GM12878 (cell line): ENCODE results near the gene UCKL1. TPM values are rescaled to one million over a fixed set of nuclear protein-coding genes. Genes with fewer than 3 reads are reported as not detected.

Experiments
- ATAC-seq: fragments of 200-7000 bp; cut with Tn5 transposase; 3 replicates; pipeline ENCODE4 v1.9.1; 2020; ENCODE audit warnings: mild to moderate bottlenecking, moderate library complexity
- BruUV-seq: library from RNA; stranded (reverse); fragments of 400-500 nt; replicated peaks from 2 replicates; lab custom pipeline; 2021; lab: Mats Ljungman, UMichigan
- CTCF ChIA-PET: fragments of 300-600 bp; sonication (Branson Sonifier 250); formaldehyde crosslinking; extraction: SDS; loops from one replicate; lab custom pipeline; 2021; ENCODE audit warnings: inconsistent platforms; lab: Yijun Ruan, JAX
- POLR2A ChIA-PET: fragments of 350-600 bp; formaldehyde crosslinking; extraction: SDS; loops from one replicate; lab custom pipeline; 2021; ENCODE audit warnings: inconsistent platforms; lab: Charles Lee
- RAD21 ChIA-PET: fragments of 300-600 bp; sonication (Branson Sonifier 250); formaldehyde crosslinking; loops from one replicate; lab custom pipeline; 2023; ENCODE audit warnings: antibody characterized with exemption; ENCODE audit not compliant: unreplicated experiment; lab: Charles Lee
- SMC1A ChIA-PET: fragments of 300-600 bp; sonication (Branson Sonifier 250); formaldehyde crosslinking; loops from one replicate; lab custom pipeline; 2023; ENCODE audit not compliant: unreplicated experiment, uncharacterized antibody; lab: Charles Lee
- DNase-seq: peaks from one replicate; pipeline ENCODE4 v3.0.0-alpha.2; 2011; ENCODE audit warnings: low read depth, low spot score
- FAIRE-seq: peaks from 3 replicates; lab custom pipeline; 2011; peaks lifted over from hg19 to GRCh38; lab: Jason Lieb, UNC
- H2AFZ ChIP-seq: 2 replicates; pipeline ENCODE4 v1.6.0; 2011; ENCODE audit warnings: low read depth, low read length, control low read depth; ENCODE audit not compliant: control insufficient read depth
- H3K27ac ChIP-seq: 2 replicates; pipeline ENCODE4 v1.5.1; 2011; ENCODE audit warnings: control low read depth; ENCODE audit not compliant: control insufficient read depth, insufficient read depth
- H3K27me3 ChIP-seq, 2 experiments: replicated peaks in 1 of 2; 2 replicates each; pipeline versions ENCODE4 v1.6.0 to v1.6.1; 2011; ENCODE audit warnings: low read length in 1 of 2; ENCODE audit not compliant: control insufficient read depth in 2 of 2, insufficient read depth in 2 of 2
- H3K36me3 ChIP-seq, 2 experiments: 2 replicates each; pipeline ENCODE4 v1.5.1; 2011; ENCODE audit warnings: low read length in 1 of 2; ENCODE audit not compliant: control insufficient read depth in 2 of 2, insufficient read depth in 2 of 2
- H3K4me1 ChIP-seq: 2 replicates; pipeline ENCODE4 v1.6.1; 2011; ENCODE audit warnings: mild to moderate bottlenecking, low read length, moderate library complexity, mixed read lengths; ENCODE audit not compliant: control insufficient read depth, insufficient read depth
- H3K4me2 ChIP-seq: 2 replicates; pipeline ENCODE4 v1.6.0; 2011; ENCODE audit warnings: control low read depth; ENCODE audit not compliant: control insufficient read depth, insufficient read depth
- H3K4me3 ChIP-seq: fragments of 200-600 bp; sonication (generic); 2 replicates; pipeline ENCODE4 v1.5.1; 2016
- H3K79me2 ChIP-seq: 2 replicates; pipeline ENCODE4 v1.6.0; 2011; ENCODE audit warnings: low read length; ENCODE audit not compliant: control insufficient read depth, insufficient read depth
- H3K9ac ChIP-seq: 2 replicates; pipeline ENCODE4 v1.8.0; 2011; ENCODE audit warnings: low read length, control low read depth, mixed read lengths; ENCODE audit not compliant: control insufficient read depth, insufficient read depth
- H3K9me3 ChIP-seq: replicated peaks from 3 replicates; pipeline ENCODE4 v1.5.1; 2011; ENCODE audit warnings: mild to moderate bottlenecking, low read length; ENCODE audit not compliant: control insufficient read depth, insufficient read depth
- H4K20me1 ChIP-seq: 2 replicates; pipeline ENCODE4 v1.6.0; 2011; ENCODE audit not compliant: control insufficient read depth, insufficient read depth
- CTCF ChIP-seq, 3 experiments: IDR thresholded peaks in 2 of 3; conservative IDR thresholded peaks in 1 of 3; 2 replicates each; pipeline ENCODE4 v1.5.1; 2011; ENCODE audit warnings: low read depth in 3 of 3, low read length in 3 of 3, mild to moderate bottlenecking in 3 of 3, control low read depth in 2 of 3, moderate library complexity in 2 of 3, inconsistent platforms in 1 of 3, mixed read lengths in 1 of 3; ENCODE audit not compliant: control insufficient read depth in 2 of 3, insufficient read depth in 1 of 3; ENCODE audit errors: extremely low read depth in 1 of 3
- ELK1 ChIP-seq: IDR thresholded peaks from 2 replicates; pipeline ENCODE4 v1.6.1; 2012; ENCODE audit warnings: low read depth, low read length, improper control_type of control experiment
- FOXK2 ChIP-seq: fragments of 450-650 bp; IDR thresholded peaks from 2 replicates; pipeline ENCODE4 v1.6.1; 2017; ENCODE audit warnings: mild to moderate bottlenecking, moderate library complexity
- HDGF ChIP-seq: fragments of 450-650 bp; IDR thresholded peaks from 2 replicates; pipeline ENCODE4 v1.6.1; 2016; ENCODE audit warnings: antibody characterized with exemption
- KDM1A ChIP-seq: fragments of 200-600 bp; sonication (generic); IDR thresholded peaks from 2 replicates; pipeline ENCODE4 v1.6.1; 2016; ENCODE audit warnings: borderline replicate concordance
- POLR2AphosphoS5 ChIP-seq: IDR thresholded peaks from 2 replicates; pipeline ENCODE4 v1.6.1; 2011; ENCODE audit warnings: mild to moderate bottlenecking, low read length, inconsistent platforms
- PRDM15 ChIP-seq: fragments of 450-650 bp; formaldehyde crosslinking; IDR thresholded peaks from 2 replicates; pipeline ENCODE4 v1.4.0; 2020; ENCODE audit warnings: mild to moderate bottlenecking, moderate library complexity
- SREBF1 ChIP-seq: IDR thresholded peaks from 2 replicates; pipeline ENCODE4 v1.6.1; 2012; ENCODE audit warnings: mild to moderate bottlenecking, low read length
- WRNIP1 ChIP-seq: IDR thresholded peaks from 2 replicates; pipeline ENCODE4 v1.6.1; 2011; ENCODE audit warnings: low read depth, low read length, improper control_type of control experiment, borderline replicate concordance
- WGBS: methylation state at CpG from one replicate; pipeline ENCODE4 v1.1.6; 2016; ENCODE audit warnings: low lambda C conversion rate; ENCODE audit not compliant: insufficient replicate concordance, insufficient coverage; ENCODE audit errors: missing lambda C conversion rate; 5-methylcytosine and 5-hydroxymethylcytosine counted together
- in situ Hi-C: fragments of 300-500 bp; cut with MboI; formaldehyde crosslinking; loops from 9 replicates; pipeline ENCODE4 v1.14.3; 2018; ENCODE audit warnings: mixed read lengths
- intact Hi-C: fragments of 100-400 bp; cut with micrococcal nuclease; formaldehyde crosslinking; loops from one replicate; pipeline ENCODE4 v1.14.2; 2022; ENCODE audit not compliant: unreplicated experiment
- polyA plus RNA-seq, 11 experiments: library from polyadenylated mRNA; depleted of rRNA in 4 of 11; unstranded in 6 of 11; stranded (reverse) in 5 of 11; fragments of >200 nt; fragmentation: Nextera tagmentation in 4 of 11; fragmentation: Illumina TruSeq in 1 of 11; extraction: Ambion mirVana in 4 of 11; extraction: Trizol in 1 of 11; gene quantifications; 1 replicate in 1 of 11; 2 replicates in 10 of 11; pipeline versions ENCODE4 v1.2.1 to v1.2.3, GENCODE V29; 2011 to 2016; ENCODE audit warnings: inconsistent platforms in 2 of 11, missing spikeins in 2 of 11, low read depth in 1 of 11
- total RNA-seq, 4 experiments: library from RNA; depleted of rRNA in 3 of 4; stranded (reverse); fragments of >200 nt in 3 of 4; fragmentation: Illumina TruSeq in 1 of 4; extraction: Trizol in 1 of 4; gene quantifications; 2 replicates each; pipeline versions ENCODE4 v1.2.1 to v1.2.3, GENCODE V29; 2013 to 2021

Gene UCKL1
- total and polyA plus RNA-seq, 10 of the 15 experiments (the other 5 are each of a cell fraction or from before 2014, with no cell fraction given) = 2.4 to 36.3 (median 24.8) TPM

DNA sequence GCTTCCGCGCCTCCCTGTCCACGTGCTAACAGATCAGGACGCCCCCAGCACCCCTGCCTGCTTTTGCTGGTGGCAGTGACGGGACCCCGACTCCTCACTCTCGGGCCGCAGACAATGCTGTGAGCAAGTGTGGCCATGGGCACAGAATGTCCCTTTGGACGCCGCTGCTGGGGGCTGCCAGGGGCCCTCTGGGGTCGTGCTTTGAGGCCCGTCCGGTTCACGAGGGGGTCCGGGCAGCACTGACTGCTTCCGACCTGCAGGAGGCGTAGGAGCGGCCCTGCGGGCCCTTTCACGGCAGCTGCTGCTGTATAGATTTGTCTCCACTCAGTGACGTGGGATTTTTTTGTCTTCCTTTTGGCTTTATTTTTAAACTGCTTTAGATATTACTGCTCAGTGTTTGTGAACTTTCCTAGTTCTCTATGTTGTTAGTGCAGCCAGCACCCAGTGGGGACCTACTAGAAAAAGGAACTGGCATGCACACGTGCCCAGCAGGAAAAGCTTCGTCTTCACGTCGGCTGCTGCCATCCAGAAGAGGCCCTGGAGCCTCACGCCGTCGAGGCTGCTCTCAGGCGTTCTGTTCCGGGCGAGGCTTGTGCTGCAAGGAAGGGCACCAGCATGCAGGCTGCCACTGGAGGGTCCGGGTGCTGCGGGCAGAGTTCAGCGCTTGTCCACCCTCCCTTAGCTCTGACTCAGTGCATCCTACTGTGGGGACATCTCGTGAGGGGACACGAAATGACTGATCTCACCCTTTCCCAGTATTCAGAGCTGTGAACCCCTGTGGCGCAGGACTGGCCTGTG, 21.7 kb downstream of the UCKL1 start:
- in situ Hi-C loops (no loop called here), intact Hi-C loops (no loop called here)
- H3K4me1 ChIP-seq = no peaks in the 10 kb centered on the region
- H3K36me3 ChIP-seq = peaks cover 5 to 31% of the 10 kb centered on the region in 2 experiments; a peak in 2 of 4 replicates
- ChIA-PET RAD21 (no interaction called here), POLR2A (no interaction called here), SMC1A (no interaction called here), CTCF (interaction anchor here (0.5 kb wide), 1 partner anchor 47 kb away, joined by 3 read pairs; no protein-coding TSS in a partner anchor)
- FAIRE-seq = no peak
- no peaks in the 10 kb centered on the region for H4K20me1 ChIP-seq
- H3K4me3 ChIP-seq = no peak overlapping the region
- H2AFZ ChIP-seq = no peak overlapping the region
- no peaks in the 10 kb centered on the region for H3K79me2 ChIP-seq
- DNase-seq = no peak
- TF ChIP-seq KDM1A = no peak
- TF ChIP-seq CTCF (IDR thresholded peaks at IDR 0.05 in 2 of 3, conservative IDR thresholded peaks at IDR 0.05 in 1 of 3; ENCODE audit: control insufficient read depth in 2 of 3, extremely low read depth in 1 of 3, insufficient read depth in 1 of 3, low read depth in 3 of 3, low read length in 3 of 3) = 0 out of 6 replicates have a peak, but pooled peaks of 1 of the 3 experiments have one; percentile 18
- WGBS = 89% methylated on average over 37 of the region's 37 CpGs
- no TSS peak for BruUV-seq
- H3K9ac ChIP-seq = no peak overlapping the region
- no peaks in the 10 kb centered on the region for H3K9me3 ChIP-seq
- ATAC-seq = no peak
- no peaks in the 10 kb centered on the region for H3K27me3 ChIP-seq
- no peak overlapping the region for H3K27ac ChIP-seq
- H3K4me2 ChIP-seq = no peak overlapping the region

- intact Hi-C loops (no loop called here), in situ Hi-C loops (no loop called here)
- CTCF ChIA-PET = interaction anchor here (0.6 kb wide), 1 partner anchor 55 kb away, joined by 3 read pairs; no protein-coding TSS in a partner anchor
- no peak for FAIRE-seq
- Histone ChIP-seq H3K79me2 (no peaks in the 10 kb centered on the region), H3K4me2 (no peak overlapping the region), H3K4me3 (no peak overlapping the region), H3K27me3 (no peaks in the 10 kb centered on the region), H4K20me1 (no peaks in the 10 kb centered on the region), H3K36me3 (peaks cover 7 to 30% of the 10 kb centered on the region in 2 experiments; a peak in 3 of 4 replicates), H2AFZ (no peak overlapping the region), H3K4me1 (no peaks in the 10 kb centered on the region), H3K27ac (no peak overlapping the region), H3K9ac (no peak overlapping the region), H3K9me3 (no peaks in the 10 kb centered on the region)
- 100% methylated on average over 5 of the region's 5 CpGs for WGBS
- POLR2A ChIA-PET = no interaction called here
- RAD21 ChIA-PET = no interaction called here
- TSS peak; percentile 49 for BruUV-seq
- DNase-seq = no peak
- SMC1A ChIA-PET = no interaction called here
- ATAC-seq = no peak
- TF ChIP-seq POLR2AphosphoS5 (no peak), WRNIP1 (no peak), SREBF1 (no peak), PRDM15 (CRISPR knock-in tag) (no peak), ELK1 (no peak), HDGF (no peak), FOXK2 (no peak)
Observed at GRCh38 chr20:63933646-63934045, 22.6 kb downstream of the UCKL1 start.
